SK-N-SH treated with all-trans-retinoic acid at 6 μM for 48 hours (cell line): ENCODE measurements around the gene ZNF552.
"Not testable (repeated sequence)": the region's sequence is repeated elsewhere in the genome, so short reads cannot be mapped to it uniquely, and the experiment has no call there.

ENCODE experiments used
- ATAC-seq: fragments of 200-7000 bp; cut with Tn5 transposase; 3 replicates; pipeline ENCODE4 v1.9.1; 2020; ENCODE audit warnings: mild to moderate bottlenecking, moderate library complexity
- ARNTL ChIP-seq: fragments of 450-650 bp; formaldehyde crosslinking; IDR thresholded peaks from 2 replicates; pipeline ENCODE4 v1.5.0; 2020; ENCODE audit warnings: low read depth, mild to moderate bottlenecking, moderate library complexity, borderline replicate concordance
- CREB5 ChIP-seq: fragments of 250-450 bp; sonication (Bioruptor Pico); IDR thresholded peaks from 2 replicates; pipeline ENCODE4 v1.5.1; 2020; ENCODE audit warnings: low read depth, mild to moderate bottlenecking, moderate library complexity
- CSDC2 ChIP-seq: fragments of 250-450 bp; sonication (Bioruptor Pico); IDR thresholded peaks from 2 replicates; pipeline ENCODE4 v1.5.0; 2020; ENCODE audit warnings: mild to moderate bottlenecking, moderate library complexity
- CSRNP3 ChIP-seq: fragments of 250-450 bp; sonication (Bioruptor Pico); IDR thresholded peaks from 2 replicates; pipeline ENCODE4 v1.5.1; 2021; ENCODE audit warnings: mild to moderate bottlenecking, moderate library complexity
- ESRRG ChIP-seq: fragments of 250-450 bp; sonication (Bioruptor Pico); IDR thresholded peaks from 2 replicates; pipeline ENCODE4 v1.6.1; 2021; ENCODE audit warnings: mild to moderate bottlenecking
- ISL1 ChIP-seq: fragments of 250-450 bp; sonication (Bioruptor Pico); IDR thresholded peaks from 2 replicates; pipeline ENCODE4 v2.1.2; 2022; ENCODE audit warnings: mild to moderate bottlenecking, moderate library complexity
- PATZ1 ChIP-seq: fragments of 250-450 bp; sonication (Bioruptor Pico); IDR thresholded peaks from 2 replicates; pipeline ENCODE4 v1.8.0; 2020; ENCODE audit warnings: mild to moderate bottlenecking, moderate library complexity, borderline replicate concordance
- POU6F1 ChIP-seq: fragments of 250-450 bp; sonication (Bioruptor Pico); IDR thresholded peaks from 2 replicates; pipeline ENCODE4 v1.8.0; 2021; ENCODE audit warnings: low read depth, mild to moderate bottlenecking, moderate library complexity, borderline replicate concordance
- PPARA ChIP-seq: fragments of 250-450 bp; sonication (Bioruptor Pico); IDR thresholded peaks from 2 replicates; pipeline ENCODE4 v1.5.0; 2020; ENCODE audit warnings: mild to moderate bottlenecking, borderline replicate concordance
- RARB ChIP-seq: fragments of 250-450 bp; sonication (Bioruptor Pico); IDR thresholded peaks from 2 replicates; pipeline ENCODE4 v1.8.0; 2021; ENCODE audit warnings: mild to moderate bottlenecking, moderate library complexity
- TCF4 ChIP-seq: fragments of 250-450 bp; sonication (Bioruptor Pico); IDR thresholded peaks from 2 replicates; pipeline ENCODE4 v1.8.0; 2021; ENCODE audit warnings: mild to moderate bottlenecking, moderate library complexity, borderline replicate concordance
- TSHZ2 ChIP-seq: fragments of 250-450 bp; sonication (Bioruptor Pico); IDR thresholded peaks from 2 replicates; pipeline ENCODE4 v1.5.0; 2020; ENCODE audit warnings: mild to moderate bottlenecking, moderate library complexity
- ZFP3 ChIP-seq: fragments of 250-450 bp; sonication (Bioruptor Pico); IDR thresholded peaks from 2 replicates; pipeline ENCODE4 v1.5.0; 2020; ENCODE audit warnings: mild to moderate bottlenecking, moderate library complexity
- ZFP30 ChIP-seq: fragments of 450-650 bp; formaldehyde crosslinking; IDR thresholded peaks from 2 replicates; pipeline ENCODE4 v1.5.0; 2022; ENCODE audit warnings: mild to moderate bottlenecking, moderate library complexity
- ZNF70 ChIP-seq: fragments of 450-650 bp; formaldehyde crosslinking; IDR thresholded peaks from 2 replicates; pipeline ENCODE4 v1.5.0; 2020; ENCODE audit warnings: mild to moderate bottlenecking, moderate library complexity

The ZNF552 gene

GRCh38 chr19:57829316-57829715, 14.6 kb upstream of the ZNF552 start:
- TF ChIP-seq ZNF70 (no peak), CSRNP3 (CRISPR knock-in tag) (no peak), ISL1 (CRISPR knock-in tag) (no peak), CREB5 (CRISPR knock-in tag) (no peak), TSHZ2 (CRISPR knock-in tag) (no peak), PPARA (CRISPR knock-in tag) (no peak), CSDC2 (CRISPR knock-in tag) (no peak), ESRRG (CRISPR knock-in tag) (no peak), TCF4 (CRISPR knock-in tag) (no peak), RARB (CRISPR knock-in tag) (no peak)
- ATAC-seq, result no peak

- no peak for ATAC-seq
Observed at GRCh38 chr19:57825511-57825910, 10.8 kb upstream of the ZNF552 start.

GRCh38 chr19:57823608-57824007, 8.9 kb upstream of the ZNF552 start:
- not testable (repeated sequence) for ATAC-seq

More at GRCh38 chr19:57825511-57825910, 10.8 kb upstream of the ZNF552 start:
- TF ChIP-seq ARNTL (CRISPR knock-in tag), result no peak
- no peak for TF ChIP-seq TSHZ2 (CRISPR knock-in tag)
- no peak for TF ChIP-seq ESRRG (CRISPR knock-in tag)
- TF ChIP-seq ZNF70, result no peak
- no peak for TF ChIP-seq ZFP30 (CRISPR knock-in tag)

- not testable (repeated sequence) for ATAC-seq
Observed at GRCh38 chr19:57823155-57823554, 8.4 kb upstream of the ZNF552 start.

GRCh38 chr19:57821501-57821900, 6.8 kb upstream of the ZNF552 start:
- ATAC-seq, result not testable (repeated sequence)

- not testable (repeated sequence) for ATAC-seq
Observed at GRCh38 chr19:57821095-57821494, 6.4 kb upstream of the ZNF552 start.

- ATAC-seq, result no peak
- TF ChIP-seq CSRNP3 (CRISPR knock-in tag) (no peak), POU6F1 (CRISPR knock-in tag) (no peak), ARNTL (CRISPR knock-in tag) (no peak), CSDC2 (CRISPR knock-in tag) (no peak), PATZ1 (no peak), ZFP3 (no peak), CREB5 (CRISPR knock-in tag) (no peak), ZFP30 (CRISPR knock-in tag) (no peak)
Observed at GRCh38 chr19:57820599-57820998, 5.9 kb upstream of the ZNF552 start.
